ENCODE results near the gene BYSL.

Gene BYSL

DNA sequence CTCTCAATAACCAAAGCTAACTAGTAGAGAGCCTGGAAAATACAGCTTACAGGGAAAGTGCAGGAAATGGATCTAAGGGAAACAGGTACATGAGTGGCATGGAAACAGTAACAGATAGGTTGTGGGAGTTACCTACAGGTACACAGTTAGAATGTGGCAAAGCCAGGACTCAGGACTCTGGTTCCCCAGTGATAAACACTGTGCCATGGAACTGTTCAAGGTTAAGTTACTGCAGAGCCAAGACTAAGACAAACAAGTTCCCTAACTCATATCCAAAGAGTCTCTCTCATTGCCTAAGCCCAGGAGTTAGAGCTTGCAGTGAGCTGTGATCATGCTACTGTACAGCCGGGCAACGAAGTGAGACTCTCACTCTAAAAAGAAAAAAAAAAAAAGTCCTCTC lies 7.0 kb upstream of the BYSL start:
- DNase-seq (ENCODE audit: low spot score) = no peak
- TF ChIP-seq, protein P1, sequence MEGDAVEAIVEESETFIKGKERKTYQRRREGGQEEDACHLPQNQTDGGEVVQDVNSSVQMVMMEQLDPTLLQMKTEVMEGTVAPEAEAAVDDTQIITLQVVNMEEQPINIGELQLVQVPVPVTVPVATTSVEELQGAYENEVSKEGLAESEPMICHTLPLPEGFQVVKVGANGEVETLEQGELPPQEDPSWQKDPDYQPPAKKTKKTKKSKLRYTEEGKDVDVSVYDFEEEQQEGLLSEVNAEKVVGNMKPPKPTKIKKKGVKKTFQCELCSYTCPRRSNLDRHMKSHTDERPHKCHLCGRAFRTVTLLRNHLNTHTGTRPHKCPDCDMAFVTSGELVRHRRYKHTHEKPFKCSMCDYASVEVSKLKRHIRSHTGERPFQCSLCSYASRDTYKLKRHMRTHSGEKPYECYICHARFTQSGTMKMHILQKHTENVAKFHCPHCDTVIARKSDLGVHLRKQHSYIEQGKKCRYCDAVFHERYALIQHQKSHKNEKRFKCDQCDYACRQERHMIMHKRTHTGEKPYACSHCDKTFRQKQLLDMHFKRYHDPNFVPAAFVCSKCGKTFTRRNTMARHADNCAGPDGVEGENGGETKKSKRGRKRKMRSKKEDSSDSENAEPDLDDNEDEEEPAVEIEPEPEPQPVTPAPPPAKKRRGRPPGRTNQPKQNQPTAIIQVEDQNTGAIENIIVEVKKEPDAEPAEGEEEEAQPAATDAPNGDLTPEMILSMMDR (IDR thresholded peaks at IDR 0.05; ENCODE audit: extremely low read depth, insufficient read depth, missing control alignments) = no peak
- in situ Hi-C loops (cut with MboI; ENCODE audit: low pct_unique_long_range_greater_than_20kb, low sequenced_read_pairs, unreplicated experiment) = no loop called here

DNA sequence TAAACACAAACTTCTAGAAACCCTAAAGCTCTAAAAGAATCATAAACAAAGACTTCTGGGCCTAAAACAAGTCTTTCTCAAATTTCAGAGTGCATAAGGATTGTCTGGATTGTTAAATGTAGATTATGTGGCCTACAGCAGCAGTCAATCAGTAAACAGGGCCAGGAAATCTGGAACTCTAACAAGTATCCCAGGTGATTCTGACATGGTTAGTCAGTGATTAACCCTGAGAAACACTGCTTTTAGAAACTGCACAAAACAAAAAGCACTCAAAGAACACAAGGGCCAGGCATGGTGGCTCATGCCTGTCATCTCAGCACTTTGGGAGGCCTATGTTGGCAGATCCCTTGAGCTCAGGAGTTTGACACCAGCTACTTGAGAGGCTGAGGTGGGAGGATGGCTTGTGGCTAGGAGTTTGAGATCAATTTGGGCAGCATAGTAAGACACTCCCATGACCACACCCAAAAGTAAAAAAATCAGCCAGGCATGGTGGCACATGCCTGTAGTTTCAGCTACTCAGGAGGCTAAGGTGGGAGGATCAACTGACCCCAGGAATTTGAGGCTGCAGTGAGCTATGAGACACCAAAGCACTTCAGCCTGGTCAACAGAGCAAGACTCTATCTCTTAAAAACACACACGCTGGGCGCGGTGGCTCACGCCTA lies 6.3 kb upstream of the BYSL start:
- in situ Hi-C loops (cut with MboI; ENCODE audit: low pct_unique_long_range_greater_than_20kb, low sequenced_read_pairs, unreplicated experiment) = no loop called here
- no peak for DNase-seq (ENCODE audit: low spot score)
- TF ChIP-seq, protein P1 (IDR thresholded peaks at IDR 0.05; ENCODE audit: extremely low read depth, insufficient read depth, missing control alignments) = no peak

DNA sequence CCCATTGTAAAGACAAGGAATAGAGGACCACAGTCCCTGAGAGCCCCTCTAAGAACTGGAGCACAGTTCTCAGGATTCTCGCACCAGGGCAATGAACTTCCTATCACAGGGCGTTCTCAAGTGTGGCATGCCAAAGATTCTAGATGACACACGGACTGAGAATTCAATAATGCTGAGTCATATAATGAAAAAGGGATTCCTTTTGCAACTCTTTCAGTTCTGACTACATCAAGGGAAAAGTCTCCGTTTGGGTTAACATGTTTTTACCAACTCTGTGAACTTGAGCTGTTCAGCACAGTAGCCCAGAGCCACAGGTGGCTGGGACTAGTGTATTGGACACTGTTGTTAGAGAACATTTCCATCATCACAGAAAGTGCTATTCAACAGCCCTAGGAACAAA lies 3.8 kb upstream of the BYSL start:
- DNase-seq (ENCODE audit: low spot score) = no peak
- TF ChIP-seq, protein P1 (IDR thresholded peaks at IDR 0.05; ENCODE audit: extremely low read depth, insufficient read depth, missing control alignments) = no peak
- in situ Hi-C loops (cut with MboI; ENCODE audit: low pct_unique_long_range_greater_than_20kb, low sequenced_read_pairs, unreplicated experiment) = no loop called here

GRCh38 chr6:41921712-41921998 lies 356 bp downstream of the BYSL start:
- in situ Hi-C loops (cut with MboI; ENCODE audit: low pct_unique_long_range_greater_than_20kb, low sequenced_read_pairs, unreplicated experiment) = loop anchor here (10.0 kb wide), 1 partner anchor 123 kb away; no protein-coding TSS in a partner anchor
- DNase-seq (ENCODE audit: low spot score) = no peak

GRCh38 chr6:41922154-41922553 lies 855 bp downstream of the BYSL start:
- TF ChIP-seq, protein P1 (IDR thresholded peaks at IDR 0.05; ENCODE audit: extremely low read depth, insufficient read depth, missing control alignments) = no peak
- in situ Hi-C loops (cut with MboI; ENCODE audit: low pct_unique_long_range_greater_than_20kb, low sequenced_read_pairs, unreplicated experiment) = loop anchor here (10.0 kb wide), 1 partner anchor 123 kb away; no protein-coding TSS in a partner anchor
- DNase-seq (ENCODE audit: low spot score) = no peak

More at GRCh38 chr6:41921712-41921998, 356 bp downstream of the BYSL start:
- TF ChIP-seq, protein P1 (IDR thresholded peaks at IDR 0.05; ENCODE audit: extremely low read depth, insufficient read depth, missing control alignments) = no peak

DNA sequence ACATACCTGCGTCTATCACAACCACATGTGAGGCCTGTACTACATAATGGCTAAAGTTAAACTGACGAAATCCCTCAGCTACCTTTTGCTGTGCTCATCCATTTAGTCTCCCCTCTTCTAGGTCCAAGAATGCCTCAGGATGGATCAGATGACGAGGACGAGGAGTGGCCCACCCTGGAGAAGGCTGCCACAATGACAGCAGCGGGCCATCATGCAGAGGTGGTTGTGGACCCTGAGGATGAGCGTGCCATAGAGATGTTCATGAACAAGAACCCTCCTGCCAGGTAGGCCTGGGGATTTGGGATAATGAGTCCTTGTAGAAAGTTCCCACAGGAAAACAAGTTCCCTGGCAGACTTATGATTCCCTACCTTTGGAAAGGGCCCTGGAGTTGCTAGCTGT lies 6.0 kb downstream of the BYSL start:
- TF ChIP-seq, protein P1 (IDR thresholded peaks at IDR 0.05; ENCODE audit: extremely low read depth, insufficient read depth, missing control alignments) = no peak
- in situ Hi-C loops (cut with MboI; ENCODE audit: low pct_unique_long_range_greater_than_20kb, low sequenced_read_pairs, unreplicated experiment) = loop anchor here (10.0 kb wide), 1 partner anchor 118 kb away; no protein-coding TSS in a partner anchor

More for the DNA sequence above, 6.0 kb downstream of the BYSL start:
- no peak for DNase-seq (ENCODE audit: low spot score)
